A673 (cell line): ENCODE measurements around the gene MAP7D2. TPM values are rescaled to one million over a fixed set of nuclear protein-coding genes. Genes with fewer than 3 reads are reported as not detected.

ENCODE experiments used
- BruUV-seq: library from RNA; stranded (reverse); fragments of 400-500 nt; replicated peaks from 2 replicates; lab custom pipeline; 2021; lab: Mats Ljungman, UMichigan
- CTCF ChIA-PET: fragments of 300-600 bp; sonication (Branson Sonifier 250); formaldehyde crosslinking; loops from one replicate; lab custom pipeline; 2022; ENCODE audit warnings: antibody characterized with exemption; lab: Charles Lee
- POLR2A ChIA-PET: fragments of 300-600 bp; sonication (Branson Sonifier 250); formaldehyde crosslinking; loops from one replicate; lab custom pipeline; 2022; ENCODE audit warnings: antibody characterized with exemption; ENCODE audit not compliant: low non-redundant PET; lab: Charles Lee
- DNase-seq: peaks from one replicate; pipeline ENCODE4 v3.0.0-alpha.2; 2015; ENCODE audit warnings: low spot score
- H3K27ac ChIP-seq: fragments of 200-600 bp; sonication (generic); 2 replicates; pipeline ENCODE4 v1.5.1; 2016; ENCODE audit warnings: mixed run types, low read depth, mild to moderate bottlenecking, mixed read lengths, antibody characterized with exemption, low read length; ENCODE audit not compliant: poor library complexity, severe bottlenecking
- H3K27me3 ChIP-seq: fragments of 200-600 bp; sonication (generic); replicated peaks from 2 replicates; pipeline ENCODE4 v1.6.1; 2017; ENCODE audit warnings: mixed run types, low read depth, mild to moderate bottlenecking, mixed read lengths, antibody characterized with exemption, low read length; ENCODE audit not compliant: insufficient read depth, poor library complexity
- H3K36me3 ChIP-seq: fragments of 200-600 bp; sonication (generic); 2 replicates; pipeline ENCODE4 v1.6.1; 2016; ENCODE audit warnings: mixed run types, mild to moderate bottlenecking, mixed read lengths, antibody characterized with exemption, low read length; ENCODE audit not compliant: insufficient read depth, poor library complexity, severe bottlenecking
- H3K4me1 ChIP-seq: fragments of 200-600 bp; sonication (generic); 2 replicates; pipeline ENCODE4 v1.6.1; 2017; ENCODE audit warnings: mixed run types, mild to moderate bottlenecking, mixed read lengths, antibody characterized with exemption, low read length; ENCODE audit not compliant: insufficient read depth, poor library complexity, severe bottlenecking
- H3K4me3 ChIP-seq: fragments of 200-600 bp; sonication (generic); 2 replicates; pipeline ENCODE4 v1.5.1; 2016; ENCODE audit warnings: low read depth, mixed run types, mild to moderate bottlenecking, mixed read lengths, low read length; ENCODE audit not compliant: poor library complexity, severe bottlenecking
- H3K9me3 ChIP-seq: fragments of 200-600 bp; sonication (generic); 2 replicates; pipeline ENCODE4 v1.6.1; 2016; ENCODE audit warnings: mixed run types, low read depth, mild to moderate bottlenecking, mixed read lengths, antibody characterized with exemption, low read length; ENCODE audit not compliant: poor library complexity, severe bottlenecking
- CTCF ChIP-seq: fragments of 300-800, 200-600 bp; sonication (generic); conservative IDR thresholded peaks from 2 replicates; pipeline ENCODE4 v1.5.1; 2017; ENCODE audit warnings: low read depth, mild to moderate bottlenecking, antibody characterized with exemption, low read length, moderate library complexity, mixed read lengths
- EZH2 ChIP-seq: fragments of 200-600 bp; sonication (generic); IDR thresholded peaks from 2 replicates; pipeline ENCODE4 v1.6.1; 2017; ENCODE audit warnings: borderline replicate concordance, low read depth, mild to moderate bottlenecking, mixed read lengths, antibody characterized with exemption, low read length; ENCODE audit not compliant: poor library complexity, severe bottlenecking
- intact Hi-C: fragments of 100-400 bp; cut with micrococcal nuclease; formaldehyde crosslinking; loops from one replicate; pipeline ENCODE4 v1.10.0; 2022; ENCODE audit not compliant: unreplicated experiment
- total RNA-seq: library from RNA; stranded (reverse); gene quantifications from 2 replicates; pipeline ENCODE4 v1.2.3, GENCODE V29; 2021

The MAP7D2 gene
- total RNA-seq, 1 experiment from 2014 or later, result 1.2 TPM

GRCh38 chrX:20063716-20064351 is 52.9 kb downstream of the MAP7D2 start:
- CTCF ChIA-PET, result interaction anchor here (0.6 kb wide), 1 partner anchor 159 kb away, joined by 3 read pairs; no protein-coding TSS in a partner anchor
- no peaks in the 10 kb centered on the region for H3K36me3 ChIP-seq

DNA sequence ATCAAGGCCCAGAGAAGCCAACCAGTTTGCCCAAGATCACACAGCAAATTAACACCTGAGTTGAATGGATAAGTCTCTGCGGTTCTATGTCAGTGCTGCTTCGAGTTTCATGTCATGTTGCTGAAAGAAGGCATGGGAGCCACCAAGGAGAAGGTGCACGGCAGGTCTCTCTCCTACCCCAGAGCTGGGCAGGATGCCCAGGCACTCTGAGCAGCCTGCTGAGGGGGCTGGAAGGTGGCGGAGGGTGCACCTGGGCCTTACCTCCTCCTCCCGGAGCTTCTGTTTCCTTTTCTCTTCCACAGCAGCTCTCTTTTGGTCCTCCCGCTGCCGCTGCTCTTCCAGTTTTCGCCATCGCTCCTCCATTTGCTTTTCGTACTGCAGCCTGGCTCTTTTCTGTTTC is 53.6 kb downstream of the MAP7D2 start:
- H3K9me3 ChIP-seq, result no peaks in the 10 kb centered on the region
- POLR2A ChIA-PET, result no interaction called here
- peaks cover 5% of the 10 kb centered on the region for H3K4me1 ChIP-seq
- intact Hi-C loops, result loop anchor here (5.0 to 10.0 kb wide), 2 partner anchors 326 to 468 kb away; no protein-coding TSS in a partner anchor
- TF ChIP-seq EZH2, result no peak
- TF ChIP-seq CTCF, result no peak
- no peaks in the 10 kb centered on the region for H3K27me3 ChIP-seq
- CTCF ChIA-PET, result interaction anchor here (0.6 kb wide), 1 partner anchor 158 kb away, joined by 3 read pairs; no protein-coding TSS in a partner anchor
- no peak overlapping the region for H3K27ac ChIP-seq
- no peak for DNase-seq
- H3K36me3 ChIP-seq, result no peaks in the 10 kb centered on the region
- no TSS peak for BruUV-seq
- H3K4me3 ChIP-seq, result no peak overlapping the region

More at GRCh38 chrX:20063716-20064351, 52.9 kb downstream of the MAP7D2 start:
- H3K4me1 ChIP-seq, result peaks cover 7% of the 10 kb centered on the region
- no peak overlapping the region for H3K27ac ChIP-seq
- no peak overlapping the region for H3K4me3 ChIP-seq
- no peaks in the 10 kb centered on the region for H3K9me3 ChIP-seq
- DNase-seq, result no peak
- intact Hi-C loops, result loop anchor here (5.0 to 10.0 kb wide), 2 partner anchors 327 to 469 kb away; no protein-coding TSS in a partner anchor
- POLR2A ChIA-PET, result interaction anchor here (0.7 kb wide), 1 partner anchor 260 kb away, joined by 3 read pairs; no protein-coding TSS in a partner anchor
- H3K27me3 ChIP-seq, result no peaks in the 10 kb centered on the region
- no TSS peak for BruUV-seq
- TF ChIP-seq CTCF, result peak; percentile 51
- no peak for TF ChIP-seq EZH2

GRCh38 chrX:20061855-20062254 is 54.9 kb downstream of the MAP7D2 start:
- H3K4me1 ChIP-seq, result no peaks in the 10 kb centered on the region
- no TSS peak for BruUV-seq
- CTCF ChIA-PET, result no interaction called here
- POLR2A ChIA-PET, result no interaction called here
- intact Hi-C loops, result loop anchor here (5.0 to 10.0 kb wide), 2 partner anchors 325 to 467 kb away; no protein-coding TSS in a partner anchor
- no peak overlapping the region for H3K4me3 ChIP-seq
- no peaks in the 10 kb centered on the region for H3K9me3 ChIP-seq
- TF ChIP-seq CTCF, result no peak
- TF ChIP-seq EZH2, result no peak
- H3K27ac ChIP-seq, result no peak overlapping the region
- H3K27me3 ChIP-seq, result no peaks in the 10 kb centered on the region
- no peaks in the 10 kb centered on the region for H3K36me3 ChIP-seq
- DNase-seq, result no peak
